RWPE1 (cell line): ENCODE measurements around the gene ARMC8.

Experiments
- CTCF ChIA-PET: fragments of 350-600 bp; sonication (Branson Sonifier 250); formaldehyde crosslinking; extraction: SDS; loops from one replicate; lab custom pipeline; 2021; lab: Yijun Ruan, JAX
- POLR2A ChIA-PET: fragments of 400-600 bp; formaldehyde crosslinking; extraction: SDS; loops from one replicate; lab custom pipeline; 2020; ENCODE audit warnings: antibody characterized with exemption; ENCODE audit not compliant: low non-redundant PET; lab: Yijun Ruan, JAX
- DNase-seq: peaks from one replicate; pipeline ENCODE4 v3.0.0; 2012; ENCODE audit warnings: low spot score
- H3K27ac ChIP-seq: fragments of 450-650 bp; 2 replicates; pipeline ENCODE4 v1.5.1; 2017
- TF ChIP-seq, protein P1 (sequence below): fragments of 450-650 bp; conservative IDR thresholded peaks from 2 replicates; pipeline ENCODE4 v1.5.1; 2017; ENCODE audit warnings: low read depth, mild to moderate bottlenecking

Gene ARMC8

DNA sequence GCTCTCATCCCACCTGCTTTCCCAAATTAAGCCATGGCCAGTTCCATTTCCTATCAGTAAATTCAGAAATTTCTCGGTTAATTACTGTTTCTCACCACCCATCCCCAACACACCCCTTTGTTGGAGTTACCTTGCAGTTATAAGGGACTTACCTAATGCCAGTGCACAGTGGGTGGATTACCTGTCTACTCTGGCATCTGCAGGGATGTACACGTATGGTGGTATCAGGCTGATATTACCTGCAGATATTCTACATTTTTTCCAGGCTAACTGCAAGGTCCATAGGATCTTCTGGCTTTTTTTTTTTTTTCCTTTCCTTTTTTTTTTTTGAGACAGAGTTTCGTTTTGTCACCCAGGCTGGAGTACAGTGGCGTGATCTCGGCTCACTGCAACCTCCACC is 153.4 kb downstream of the ARMC8 start:
- DNase-seq: no peak
- CTCF ChIA-PET: no interaction called here
- H3K27ac ChIP-seq: no peak overlapping the region
- TF ChIP-seq, protein P1, sequence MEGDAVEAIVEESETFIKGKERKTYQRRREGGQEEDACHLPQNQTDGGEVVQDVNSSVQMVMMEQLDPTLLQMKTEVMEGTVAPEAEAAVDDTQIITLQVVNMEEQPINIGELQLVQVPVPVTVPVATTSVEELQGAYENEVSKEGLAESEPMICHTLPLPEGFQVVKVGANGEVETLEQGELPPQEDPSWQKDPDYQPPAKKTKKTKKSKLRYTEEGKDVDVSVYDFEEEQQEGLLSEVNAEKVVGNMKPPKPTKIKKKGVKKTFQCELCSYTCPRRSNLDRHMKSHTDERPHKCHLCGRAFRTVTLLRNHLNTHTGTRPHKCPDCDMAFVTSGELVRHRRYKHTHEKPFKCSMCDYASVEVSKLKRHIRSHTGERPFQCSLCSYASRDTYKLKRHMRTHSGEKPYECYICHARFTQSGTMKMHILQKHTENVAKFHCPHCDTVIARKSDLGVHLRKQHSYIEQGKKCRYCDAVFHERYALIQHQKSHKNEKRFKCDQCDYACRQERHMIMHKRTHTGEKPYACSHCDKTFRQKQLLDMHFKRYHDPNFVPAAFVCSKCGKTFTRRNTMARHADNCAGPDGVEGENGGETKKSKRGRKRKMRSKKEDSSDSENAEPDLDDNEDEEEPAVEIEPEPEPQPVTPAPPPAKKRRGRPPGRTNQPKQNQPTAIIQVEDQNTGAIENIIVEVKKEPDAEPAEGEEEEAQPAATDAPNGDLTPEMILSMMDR: no peak
- POLR2A ChIA-PET: interaction anchor here (0.8 kb wide), 1 partner anchor 9 kb away, joined by 3 read pairs; no protein-coding TSS in a partner anchor

DNA sequence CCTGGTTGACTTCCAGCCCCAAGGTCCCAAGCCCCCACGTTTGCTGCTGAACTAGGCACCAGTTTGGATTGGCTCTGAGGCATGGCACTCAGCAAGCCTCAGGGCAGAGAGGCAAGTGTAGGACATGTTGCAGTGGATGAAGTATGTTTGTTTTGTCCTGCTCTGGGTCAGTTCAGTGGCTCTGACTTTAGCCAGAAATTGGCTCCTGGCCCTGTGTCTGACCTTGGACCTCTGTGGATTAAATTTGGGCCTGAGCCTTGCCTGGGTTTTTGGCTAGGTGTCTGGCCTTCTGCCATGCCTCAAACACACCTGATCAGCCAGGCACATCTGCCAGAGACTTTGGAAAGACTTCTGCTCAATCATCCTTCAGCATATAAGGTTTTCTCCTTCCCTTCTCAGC is 157.7 kb downstream of the ARMC8 start:
- POLR2A ChIA-PET: no interaction called here
- TF ChIP-seq, protein P1: no peak
- CTCF ChIA-PET: interaction anchor here (0.6 kb wide), 1 partner anchor 476 kb away, joined by 3 read pairs; no protein-coding TSS in a partner anchor
- DNase-seq: no peak
- no peak overlapping the region for H3K27ac ChIP-seq
